ENCODE data around the gene B3GNT3. TPM values are rescaled to one million over a fixed set of nuclear protein-coding genes. Genes with fewer than 3 reads are reported as not detected.
"Not testable (repeated sequence)": the region's sequence is repeated elsewhere in the genome, so short reads cannot be mapped to it uniquely, and the experiment has no call there.

The B3GNT3 gene
- total and polyA plus RNA-seq, 3 experiments from 2014 or later = not detected

DNA sequence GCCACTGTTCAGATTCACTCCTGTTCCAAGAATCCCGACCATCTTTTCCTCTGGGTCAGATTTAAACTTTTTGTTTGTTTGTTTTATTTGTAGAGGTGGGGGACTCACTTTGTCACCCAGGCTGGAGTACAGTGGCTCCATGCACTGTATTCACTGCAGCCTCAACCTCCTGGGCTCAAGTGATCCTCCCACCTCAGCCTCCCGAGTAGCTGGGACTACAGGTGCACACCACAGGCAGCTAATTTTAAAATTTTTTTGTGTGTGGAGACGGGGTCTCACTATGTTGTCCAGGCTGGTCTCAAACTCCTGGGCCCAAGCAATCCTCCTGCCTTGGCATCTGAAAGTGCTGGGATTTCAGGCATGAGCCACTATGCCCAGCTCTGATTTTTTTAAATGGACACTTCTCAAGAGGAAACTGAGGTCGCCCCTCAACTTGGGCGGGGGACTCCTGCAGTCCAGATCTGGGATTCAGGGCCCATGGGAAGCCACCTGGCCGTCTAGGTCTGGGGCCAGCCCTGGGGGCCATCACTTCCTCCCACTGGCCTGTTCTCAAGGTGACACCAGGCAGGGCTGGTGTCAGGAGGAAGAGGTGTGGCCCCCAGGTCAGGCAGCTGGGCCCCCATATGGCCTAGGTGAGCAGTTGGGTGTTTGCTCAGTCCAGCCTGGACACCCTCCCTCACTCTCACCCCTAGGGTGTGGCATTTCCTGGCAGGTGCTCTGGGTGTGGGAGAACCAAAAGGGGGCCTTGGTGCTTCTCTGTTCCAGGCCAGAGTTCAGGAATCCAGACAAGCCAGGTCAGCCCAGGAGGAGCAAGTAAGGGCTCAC, 1.3 kb downstream of the B3GNT3 start:
- no peaks in the 10 kb centered on the region for H3K9me3 Mint-ChIP-seq
- H3K27me3 ChIP-seq (ENCODE audit: insufficient read depth, low read length, poor library complexity, severe bottlenecking) = no peaks in the 10 kb centered on the region
- peaks cover 26 to 44% (median 27%) of the 10 kb centered on the region in 3 donors for H3K4me1 Mint-ChIP-seq
- no peaks in the 10 kb centered on the region for H3K36me3 ChIP-seq (ENCODE audit: insufficient read depth, low read length)
- peaks cover 41% of the 10 kb centered on the region for H3K4me1 ChIP-seq (ENCODE audit: insufficient read depth, low read length)
- H3K9me3 ChIP-seq (ENCODE audit: low read length) = no peaks in the 10 kb centered on the region
- peaks cover 0 to 11% of the 10 kb centered on the region in 2 donors for H3K27me3 Mint-ChIP-seq
- no peak for DNase-seq
- H3K4me3 ChIP-seq (ENCODE audit: low read length) = no peak overlapping the region
- no peak overlapping the region for H3K27ac ChIP-seq (ENCODE audit: low read depth, low read length)
- H3K4me3 Mint-ChIP-seq = peak overlapping the region in 3 of 7 donors; percentile 3 to 37 (median 36)
- ChIA-PET CTCF (interaction anchor here (1.2 to 1.4 kb wide), 2 partner anchors 12 to 13 kb away, joined by 3 read pairs; no protein-coding TSS in a partner anchor), POLR2A (interaction anchor here (1.1 kb wide), 1 partner anchor 54 kb away, joined by 3 read pairs; no protein-coding TSS in a partner anchor)
- no peaks in the 10 kb centered on the region for H3K36me3 Mint-ChIP-seq
- no peak overlapping the region for H3K27ac Mint-ChIP-seq

GRCh38 chr19:17796838-17797423, 2.0 kb downstream of the B3GNT3 start:
- ChIA-PET CTCF (interaction anchor here (1.2 kb wide), 1 partner anchor 13 kb away, joined by 3 read pairs; no protein-coding TSS in a partner anchor), POLR2A (interaction anchor here (1.1 kb wide), 1 partner anchor 53 kb away, joined by 3 read pairs; no protein-coding TSS in a partner anchor)
- no peaks in the 10 kb centered on the region for H3K27me3 ChIP-seq (ENCODE audit: insufficient read depth, low read length, poor library complexity, severe bottlenecking)
- Mint-ChIP-seq H3K9me3 (no peaks in the 10 kb centered on the region), H3K4me1 (peaks cover 19 to 37% (median 20%) of the 10 kb centered on the region in 3 donors), H3K27ac (no peak overlapping the region), H3K27me3 (peaks cover 0 to 11% of the 10 kb centered on the region in 2 donors), H3K4me3 (no peak overlapping the region), H3K36me3 (no peaks in the 10 kb centered on the region)
- no peaks in the 10 kb centered on the region for H3K36me3 ChIP-seq (ENCODE audit: insufficient read depth, low read length)
- H3K4me1 ChIP-seq (ENCODE audit: insufficient read depth, low read length) = peaks cover 35% of the 10 kb centered on the region
- H3K27ac ChIP-seq (ENCODE audit: low read depth, low read length) = no peak overlapping the region
- H3K4me3 ChIP-seq (ENCODE audit: low read length) = no peak overlapping the region
- no peak for DNase-seq
- no peaks in the 10 kb centered on the region for H3K9me3 ChIP-seq (ENCODE audit: low read length)

DNA sequence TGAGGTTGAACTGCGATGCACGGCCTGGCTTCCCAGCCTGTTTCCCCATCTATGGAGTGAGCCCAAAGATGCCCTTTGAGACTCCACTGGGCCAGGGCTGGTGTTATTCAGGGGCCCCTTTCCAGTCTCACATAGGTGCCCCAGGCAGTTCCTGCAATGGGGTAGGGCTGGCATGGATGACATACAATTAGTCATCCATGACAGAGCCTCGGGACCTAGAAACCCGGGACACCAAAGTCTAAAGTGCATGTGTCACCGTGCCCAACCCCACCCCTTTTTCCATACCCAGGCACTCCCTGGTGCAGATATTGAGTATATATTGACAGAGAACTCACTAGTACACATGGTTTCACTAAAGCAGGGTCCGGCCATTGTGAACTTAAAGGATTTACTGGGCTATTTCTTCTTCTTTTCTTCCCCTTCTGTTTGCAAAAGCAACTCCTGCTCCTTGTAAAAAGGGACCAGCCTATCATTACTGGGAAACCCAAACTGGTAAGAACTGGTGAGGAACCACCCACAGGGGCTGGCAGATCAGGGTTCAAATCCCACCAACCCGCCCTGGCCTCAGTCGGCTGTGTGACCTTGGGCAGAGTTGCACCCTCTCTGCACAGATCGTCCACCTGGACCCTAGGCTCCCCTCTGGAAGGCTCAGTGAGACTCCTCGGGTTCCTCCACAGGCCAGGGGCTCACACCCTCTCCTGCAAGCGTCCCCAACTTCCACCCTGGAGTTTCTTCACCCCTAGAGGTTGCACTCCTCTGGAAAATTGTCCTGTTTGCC, 2.7 kb downstream of the B3GNT3 start:
- no peaks in the 10 kb centered on the region for H3K9me3 ChIP-seq (ENCODE audit: low read length)
- H3K36me3 ChIP-seq (ENCODE audit: insufficient read depth, low read length) = no peaks in the 10 kb centered on the region
- H3K4me1 Mint-ChIP-seq = peaks cover 25 to 42% (median 25%) of the 10 kb centered on the region in 3 donors
- no peaks in the 10 kb centered on the region for H3K36me3 Mint-ChIP-seq
- no peak for DNase-seq
- no peaks in the 10 kb centered on the region for H3K27me3 ChIP-seq (ENCODE audit: insufficient read depth, low read length, poor library complexity, severe bottlenecking)
- peaks cover 0 to 11% of the 10 kb centered on the region in 2 donors for H3K27me3 Mint-ChIP-seq
- H3K9me3 Mint-ChIP-seq = no peaks in the 10 kb centered on the region
- H3K4me3 ChIP-seq (ENCODE audit: low read length) = no peak overlapping the region
- POLR2A ChIA-PET = interaction anchor here (1.1 kb wide), 1 partner anchor 52 kb away, joined by 3 read pairs; no protein-coding TSS in a partner anchor
- H3K4me1 ChIP-seq (ENCODE audit: insufficient read depth, low read length) = peaks cover 40% of the 10 kb centered on the region
- H3K4me3 Mint-ChIP-seq = no peak overlapping the region
- CTCF ChIA-PET = interaction anchor here (1.2 kb wide), 1 partner anchor 14 kb away, joined by 3 read pairs; no protein-coding TSS in a partner anchor
- peak overlapping the region in 1 of 8 donors; percentile 47 for H3K27ac Mint-ChIP-seq
- no peak overlapping the region for H3K27ac ChIP-seq (ENCODE audit: low read depth, low read length)

DNA sequence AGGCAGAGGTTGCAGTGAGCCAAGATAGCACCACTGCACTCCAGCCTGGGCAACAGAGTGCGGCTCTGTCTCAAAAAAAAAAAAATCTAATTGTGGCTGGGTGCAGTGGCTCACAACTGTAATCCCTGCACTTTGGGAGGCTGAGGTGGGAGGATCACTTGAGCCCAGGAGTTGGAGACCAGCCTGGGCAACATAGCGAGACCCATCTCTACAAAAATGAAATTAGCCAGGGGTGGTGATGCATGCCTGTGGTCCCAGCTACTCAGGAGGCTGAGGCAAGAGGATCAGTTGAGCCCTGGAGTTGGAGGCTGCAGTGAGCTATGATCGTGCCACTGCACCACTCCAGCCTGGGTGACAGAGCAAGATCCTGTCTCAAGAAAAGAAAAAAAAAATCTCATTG, 3.7 kb downstream of the B3GNT3 start:
- peaks cover 30 to 48% (median 31%) of the 10 kb centered on the region in 3 donors for H3K4me1 Mint-ChIP-seq
- peaks cover 47% of the 10 kb centered on the region for H3K4me1 ChIP-seq (ENCODE audit: insufficient read depth, low read length)

DNA sequence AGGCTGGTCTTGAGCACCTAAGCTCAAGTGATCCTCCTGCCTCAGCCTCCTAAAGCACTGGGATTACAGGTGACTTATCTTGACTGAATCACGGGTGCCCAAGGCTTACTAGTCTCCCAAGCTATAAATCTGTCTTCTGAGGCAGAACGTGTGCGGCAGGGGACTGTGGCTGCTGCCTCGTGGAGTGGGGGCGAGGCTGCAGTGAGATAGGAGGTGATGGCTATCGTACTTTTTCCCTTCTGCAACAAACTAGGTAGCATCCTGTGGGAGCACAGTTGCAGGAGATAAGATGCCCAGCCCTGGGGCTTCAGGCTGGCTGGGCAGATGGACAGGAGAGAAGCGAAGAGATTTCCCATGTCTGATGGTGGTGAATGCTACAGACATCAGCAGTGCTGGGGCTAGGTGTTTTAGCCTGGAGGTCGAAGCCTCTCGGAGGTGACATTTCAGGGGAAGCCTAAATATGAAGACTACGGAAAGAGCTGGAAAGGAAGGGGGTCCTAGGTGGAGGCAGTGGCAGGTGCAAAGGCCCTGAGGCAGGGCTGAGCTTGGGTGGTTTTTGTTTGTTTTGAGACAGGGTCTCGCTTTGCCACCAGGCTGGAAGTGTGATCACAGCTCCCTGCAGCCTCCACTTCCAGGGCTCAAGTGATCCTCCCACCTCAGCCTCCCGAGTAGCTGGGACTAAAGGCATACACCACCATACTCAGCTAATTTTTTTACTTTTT, 7.4 kb downstream of the B3GNT3 start:
- H3K9me3 Mint-ChIP-seq = no peaks in the 10 kb centered on the region
- H3K4me3 Mint-ChIP-seq = peak overlapping the region in 5 of 7 donors; percentile 6 to 62 (median 39)
- ChIA-PET POLR2A (interaction anchor here (0.6 to 1.7 kb wide), 5 partner anchors 10 to 57 kb away, joined by 4 to 7 read pairs (median 5); partner anchors contain the start of gene RPL18A), CTCF (interaction anchor here (1.3 to 2.2 kb wide), 5 partner anchors 19 to 130 kb away, joined by 3 to 4 read pairs (median 4); partner anchors contain the start of genes CCDC124 and RPL18A)
- Histone ChIP-seq H3K27me3 (ENCODE audit: insufficient read depth, low read length, poor library complexity, severe bottlenecking) (no peaks in the 10 kb centered on the region), H3K27ac (ENCODE audit: low read depth, low read length) (no peak overlapping the region), H3K4me1 (ENCODE audit: insufficient read depth, low read length) (peaks cover 27% of the 10 kb centered on the region), H3K36me3 (ENCODE audit: insufficient read depth, low read length) (no peaks in the 10 kb centered on the region), H3K4me3 (ENCODE audit: low read length) (no peak overlapping the region), H3K9me3 (ENCODE audit: low read length) (no peaks in the 10 kb centered on the region)
- peaks cover 21 to 35% (median 29%) of the 10 kb centered on the region in 3 donors for H3K4me1 Mint-ChIP-seq
- peaks cover 0 to 5% of the 10 kb centered on the region in 2 donors for H3K27me3 Mint-ChIP-seq
- DNase-seq = no peak
- peak overlapping the region in 2 of 8 donors; percentile 70 to 77 for H3K27ac Mint-ChIP-seq
- H3K36me3 Mint-ChIP-seq = no peaks in the 10 kb centered on the region

More for the DNA sequence above, 3.7 kb downstream of the B3GNT3 start:
- H3K36me3 Mint-ChIP-seq; H3K4me3 Mint-ChIP-seq; H3K4me3 ChIP-seq (ENCODE audit: low read length); H3K27ac Mint-ChIP-seq; DNase-seq; H3K9me3 ChIP-seq (ENCODE audit: low read length); H3K27ac ChIP-seq (ENCODE audit: low read depth, low read length); H3K36me3 ChIP-seq (ENCODE audit: insufficient read depth, low read length); H3K9me3 Mint-ChIP-seq; H3K27me3 ChIP-seq (ENCODE audit: insufficient read depth, low read length, poor library complexity, severe bottlenecking): not testable (repeated sequence)
- H3K27me3 Mint-ChIP-seq = peaks cover 0 to 11% of the 10 kb centered on the region in 2 donors
- ChIA-PET CTCF (interaction anchor here (0.7 to 1.0 kb wide), 2 partner anchors 15 to 61 kb away, joined by 3 to 4 read pairs; no protein-coding TSS in a partner anchor), POLR2A (interaction anchor here (0.6 kb wide), 2 partner anchors 60 to 121 kb away, joined by 3 to 5 read pairs; no protein-coding TSS in a partner anchor)

DNA sequence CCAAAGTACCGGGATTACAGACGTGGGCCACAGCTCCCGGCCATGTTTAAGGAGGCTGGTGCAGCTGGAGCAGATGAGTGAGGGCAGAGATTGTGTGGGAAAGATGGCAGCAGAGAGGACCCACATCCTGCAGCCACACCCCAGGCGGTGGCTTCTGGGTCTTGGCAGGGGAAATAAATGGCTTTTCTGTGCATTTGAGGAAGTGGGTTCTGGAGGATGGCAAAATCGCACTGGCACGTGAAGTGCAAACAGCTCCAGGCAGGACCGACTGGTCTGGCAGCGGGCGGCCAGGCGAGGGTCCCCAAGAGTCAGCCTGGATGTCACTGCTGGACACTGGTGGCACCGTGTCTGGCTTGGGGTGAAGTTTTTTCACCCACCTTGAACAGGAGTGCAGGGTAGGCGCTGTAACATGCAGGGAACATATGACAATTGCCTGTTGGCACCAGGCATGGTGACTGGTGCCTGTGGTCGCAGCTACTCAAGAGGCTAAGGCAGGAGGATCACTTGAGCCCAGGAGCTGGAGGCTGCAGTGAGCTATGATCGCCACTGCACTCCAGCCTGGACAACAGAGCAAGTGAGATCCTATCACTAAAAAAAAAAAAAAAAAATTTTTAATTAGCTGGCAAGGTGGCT, 8.4 kb downstream of the B3GNT3 start:
- Histone ChIP-seq H3K4me3 (ENCODE audit: low read length) (peak overlapping the region; percentile 20), H3K9me3 (ENCODE audit: low read length) (no peaks in the 10 kb centered on the region), H3K27me3 (ENCODE audit: insufficient read depth, low read length, poor library complexity, severe bottlenecking) (peaks cover 2% of the 10 kb centered on the region), H3K27ac (ENCODE audit: low read depth, low read length) (no peak overlapping the region), H3K36me3 (ENCODE audit: insufficient read depth, low read length) (no peaks in the 10 kb centered on the region), H3K4me1 (ENCODE audit: insufficient read depth, low read length) (peaks cover 33% of the 10 kb centered on the region)
- Mint-ChIP-seq H3K27ac (peak overlapping the region in 5 of 8 donors; percentile 61 to 89 (median 86)), H3K4me1 (peaks cover 25 to 40% (median 39%) of the 10 kb centered on the region in 3 donors), H3K4me3 (peak overlapping the region in 6 of 7 donors; percentile 71 to 85 (median 76)), H3K27me3 (peaks cover 3 to 5% of the 10 kb centered on the region in 2 donors), H3K9me3 (no peaks in the 10 kb centered on the region), H3K36me3 (no peaks in the 10 kb centered on the region)
- peak in 2 of 5 donors; percentile 32 to 51 for DNase-seq
- ChIA-PET CTCF (interaction anchor here (0.8 to 2.2 kb wide), 6 partner anchors 11 to 129 kb away, joined by 3 to 4 read pairs (median 4); partner anchors contain the start of genes CCDC124 and RPL18A), POLR2A (interaction anchor here (1.5 to 1.7 kb wide), 2 partner anchors 42 to 56 kb away, joined by 6 to 7 read pairs; partner anchors contain the start of gene RPL18A)
